NCI-H526 treated with DMSO at 0.1 percent for 48 hours (cell line): ENCODE measurements around the gene ORC5.

Source experiments
- DNase-seq: peaks from one replicate; lab custom pipeline; 2025; lab: John Stamatoyannopoulos, UW

The ORC5 gene

GRCh38 chr7:104124893-104125477, 82.8 kb downstream of the ORC5 start:
- DNase-seq: no peak

- DNase-seq: no peak
Observed at GRCh38 chr7:104124469-104124868, 83.3 kb downstream of the ORC5 start.

GRCh38 chr7:104123786-104124185, 84.0 kb downstream of the ORC5 start:
- no peak for DNase-seq

- no peak for DNase-seq
Observed at GRCh38 chr7:104113788-104114187, 94.0 kb downstream of the ORC5 start.

- peak; percentile 33 for DNase-seq
Observed at GRCh38 chr7:104112623-104113022, 95.2 kb downstream of the ORC5 start.

GRCh38 chr7:104111271-104111670, 96.5 kb downstream of the ORC5 start:
- DNase-seq: no peak

- no peak for DNase-seq
Observed at GRCh38 chr7:104106108-104106905, 101.5 kb downstream of the ORC5 start.

- DNase-seq: no peak
Observed at GRCh38 chr7:104098890-104099289, 108.9 kb downstream of the ORC5 start.

- no peak for DNase-seq
Observed at GRCh38 chr7:104096683-104097082, 111.1 kb downstream of the ORC5 start.

- no peak for DNase-seq
Observed at GRCh38 chr7:104093127-104093526, 114.7 kb downstream of the ORC5 start.

- no peak for DNase-seq
Observed at GRCh38 chr7:104091242-104091641, 116.6 kb downstream of the ORC5 start.

- no peak for DNase-seq
Observed at GRCh38 chr7:104089612-104090011, 118.2 kb downstream of the ORC5 start.

GRCh38 chr7:104089061-104089460, 118.8 kb downstream of the ORC5 start:
- DNase-seq: no peak
